ENCODE data around the gene LCN2.

DNA sequence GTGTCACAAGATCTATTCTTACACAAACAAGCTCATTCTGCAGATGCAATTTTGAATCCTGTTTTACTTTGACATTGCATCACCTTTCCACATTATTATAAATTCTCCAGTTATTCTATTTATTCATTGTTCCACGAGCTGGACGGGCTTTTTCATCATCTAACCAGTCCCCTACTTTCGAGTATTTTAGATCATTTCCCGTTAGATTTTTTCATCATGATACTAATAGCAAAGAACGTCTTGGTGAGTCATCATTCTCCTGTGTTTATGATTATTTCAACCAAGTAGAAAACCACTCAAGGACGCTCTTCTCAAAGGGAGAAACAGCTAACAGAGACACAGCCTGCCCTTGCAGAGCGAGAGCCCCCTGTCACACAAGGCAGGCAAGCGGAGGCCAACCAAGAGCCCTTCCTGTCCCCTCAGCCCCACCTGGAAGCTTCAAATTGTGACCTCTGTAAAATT, 25.9 kb downstream of the LCN2 start:
- TF ChIP-seq, protein P1, sequence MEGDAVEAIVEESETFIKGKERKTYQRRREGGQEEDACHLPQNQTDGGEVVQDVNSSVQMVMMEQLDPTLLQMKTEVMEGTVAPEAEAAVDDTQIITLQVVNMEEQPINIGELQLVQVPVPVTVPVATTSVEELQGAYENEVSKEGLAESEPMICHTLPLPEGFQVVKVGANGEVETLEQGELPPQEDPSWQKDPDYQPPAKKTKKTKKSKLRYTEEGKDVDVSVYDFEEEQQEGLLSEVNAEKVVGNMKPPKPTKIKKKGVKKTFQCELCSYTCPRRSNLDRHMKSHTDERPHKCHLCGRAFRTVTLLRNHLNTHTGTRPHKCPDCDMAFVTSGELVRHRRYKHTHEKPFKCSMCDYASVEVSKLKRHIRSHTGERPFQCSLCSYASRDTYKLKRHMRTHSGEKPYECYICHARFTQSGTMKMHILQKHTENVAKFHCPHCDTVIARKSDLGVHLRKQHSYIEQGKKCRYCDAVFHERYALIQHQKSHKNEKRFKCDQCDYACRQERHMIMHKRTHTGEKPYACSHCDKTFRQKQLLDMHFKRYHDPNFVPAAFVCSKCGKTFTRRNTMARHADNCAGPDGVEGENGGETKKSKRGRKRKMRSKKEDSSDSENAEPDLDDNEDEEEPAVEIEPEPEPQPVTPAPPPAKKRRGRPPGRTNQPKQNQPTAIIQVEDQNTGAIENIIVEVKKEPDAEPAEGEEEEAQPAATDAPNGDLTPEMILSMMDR (IDR thresholded peaks at IDR 0.05), result no peak
- TF ChIP-seq POLR2A (IDR thresholded peaks at IDR 0.05), result no peak
